ENCODE results near the gene WNT1. TPM values are rescaled to one million over a fixed set of nuclear protein-coding genes. Genes with fewer than 3 reads are reported as not detected.
A peak's percentile ranks its signal among the peaks of the same experiment; 100 is the strongest.

Gene WNT1
- total RNA-seq, 2 experiments from 2014 or later: not detected

DNA sequence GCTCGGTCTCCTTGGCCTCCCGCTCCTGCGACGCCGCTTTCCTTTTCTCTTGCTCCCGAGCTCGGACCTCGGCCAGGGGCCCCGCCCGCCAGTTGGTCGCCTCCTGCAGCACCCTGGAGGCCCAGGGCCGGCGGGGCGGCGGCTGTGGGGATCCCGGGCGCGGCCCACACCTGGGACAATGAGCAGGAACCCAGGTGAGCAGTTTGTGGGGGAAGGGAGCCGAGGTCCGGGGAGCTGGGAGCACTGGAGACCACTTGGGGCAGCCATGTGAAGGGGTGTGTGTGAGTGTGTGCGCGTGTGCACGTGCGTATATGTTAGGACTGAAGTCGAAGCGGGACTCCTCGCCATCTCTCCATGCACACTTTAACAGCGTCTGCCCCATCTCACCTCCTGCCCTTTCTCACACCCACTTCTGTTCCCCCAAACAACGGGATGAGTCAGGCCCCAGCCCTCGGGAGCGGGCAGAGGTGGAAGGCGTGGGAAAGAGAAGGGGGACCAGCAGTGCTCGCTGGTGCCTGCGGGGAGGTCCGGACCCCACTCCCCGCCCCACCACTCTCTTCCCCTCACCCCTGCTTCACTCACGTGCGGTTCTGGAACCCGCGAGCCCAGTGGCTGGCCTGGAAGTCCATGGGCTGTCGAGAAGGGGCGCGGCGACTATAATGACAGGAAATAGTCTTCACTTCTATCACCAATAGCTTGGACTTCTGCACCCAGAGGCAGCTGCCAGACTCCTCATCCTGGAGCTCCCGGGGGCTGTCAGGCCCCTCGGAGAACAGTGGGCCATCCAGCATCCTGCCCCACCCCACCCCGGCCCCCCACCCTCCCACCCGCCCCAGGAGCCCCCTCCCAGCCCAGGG is 20.6 kb downstream of the WNT1 start:
- peak; percentile 39 for DNase-seq
- no peak overlapping the region for H3K27ac Mint-ChIP-seq
- peaks cover 65% of the 10 kb centered on the region for H3K27me3 Mint-ChIP-seq
- peaks cover 27% of the 10 kb centered on the region for H3K36me3 Mint-ChIP-seq
- H3K9me3 Mint-ChIP-seq: no peaks in the 10 kb centered on the region
- H3K4me1 Mint-ChIP-seq: peaks cover 27% of the 10 kb centered on the region
- peak overlapping the region; percentile 65 for H3K4me3 Mint-ChIP-seq

GRCh38 chr12:48999371-49000131 is 21.4 kb downstream of the WNT1 start, which contains the start of gene DDN:
Gene DDN, minus strand, starts transcription at chr12:48999375. Its CDS starts 88 bp downstream, at chr12:48999287.
- Mint-ChIP-seq H3K27me3 (peaks cover 57% of the 10 kb centered on the region), H3K27ac (peak within 1 kb of the TSS; percentile 62), H3K9me3 (no peaks in the 10 kb centered on the region), H3K36me3 (peaks cover 31% of the 10 kb centered on the region), H3K4me3 (peak within 1 kb of the TSS; percentile 68), H3K4me1 (peaks cover 27% of the 10 kb centered on the region)
- DNase-seq: peak; percentile 67

GRCh38 chr12:49000346-49000745 is 22.2 kb downstream of the WNT1 start:
- no peak for DNase-seq
- Mint-ChIP-seq H3K9me3 (no peaks in the 10 kb centered on the region), H3K4me3 (no peak overlapping the region), H3K27me3 (peaks cover 49% of the 10 kb centered on the region), H3K36me3 (peaks cover 37% of the 10 kb centered on the region), H3K27ac (no peak overlapping the region), H3K4me1 (peaks cover 24% of the 10 kb centered on the region)

DNA sequence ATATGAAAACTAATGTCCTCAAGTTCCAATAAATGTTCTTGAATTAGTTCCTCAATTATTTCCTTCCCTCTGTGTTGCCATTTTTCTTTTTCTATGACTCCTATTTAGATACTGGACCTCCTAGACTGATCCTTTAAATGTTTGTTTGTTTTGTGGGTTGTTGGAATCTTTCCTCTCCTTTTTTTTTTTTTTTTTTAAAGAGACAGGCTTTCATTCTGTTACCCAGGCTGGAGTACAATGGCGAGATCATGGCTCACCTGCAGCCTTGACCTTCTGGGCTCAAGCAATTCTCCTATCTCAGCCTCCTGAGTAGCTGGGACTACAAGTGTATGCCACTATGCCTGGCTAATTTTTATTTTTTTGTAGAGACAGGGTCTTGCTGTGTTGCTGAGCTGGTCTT is 30.8 kb downstream of the WNT1 start:
- no peaks in the 10 kb centered on the region for H3K9me3 Mint-ChIP-seq
- peaks cover 48% of the 10 kb centered on the region for H3K36me3 Mint-ChIP-seq
- no peak overlapping the region for H3K4me3 Mint-ChIP-seq
- no peaks in the 10 kb centered on the region for H3K4me1 Mint-ChIP-seq
- no peak overlapping the region for H3K27ac Mint-ChIP-seq
- no peaks in the 10 kb centered on the region for H3K27me3 Mint-ChIP-seq
- DNase-seq: no peak

GRCh38 chr12:49010092-49010668 is 32.1 kb downstream of the WNT1 start:
- Mint-ChIP-seq H3K9me3 (no peaks in the 10 kb centered on the region), H3K4me3 (no peak overlapping the region), H3K27me3 (no peaks in the 10 kb centered on the region), H3K27ac (no peak overlapping the region), H3K36me3 (peaks cover 41% of the 10 kb centered on the region), H3K4me1 (peaks cover 6% of the 10 kb centered on the region)
- no peak for DNase-seq

DNA sequence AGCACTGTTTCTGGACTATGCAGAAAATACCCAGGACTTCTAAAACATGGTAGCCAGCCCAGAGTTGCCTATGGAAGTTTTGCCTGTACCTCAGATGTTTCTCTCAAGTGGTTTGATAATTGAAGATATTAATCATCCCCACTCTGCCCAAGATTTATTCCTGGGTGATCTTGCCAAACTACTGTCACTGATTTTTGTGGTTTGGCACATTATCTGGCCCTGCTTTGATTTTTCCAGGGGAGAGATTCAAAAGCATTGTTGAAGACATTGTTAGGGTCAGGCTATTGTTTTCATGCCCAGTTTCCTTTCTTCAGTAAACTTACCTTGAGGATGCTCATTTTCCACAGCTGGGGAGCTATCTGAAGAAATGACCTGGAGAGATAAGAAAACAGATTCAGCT is 34.6 kb downstream of the WNT1 start:
- no peak for DNase-seq
- Mint-ChIP-seq H3K27ac (no peak overlapping the region), H3K27me3 (no peaks in the 10 kb centered on the region), H3K9me3 (no peaks in the 10 kb centered on the region), H3K4me3 (no peak overlapping the region), H3K4me1 (peaks cover 26% of the 10 kb centered on the region), H3K36me3 (peaks cover 53% of the 10 kb centered on the region)

DNA sequence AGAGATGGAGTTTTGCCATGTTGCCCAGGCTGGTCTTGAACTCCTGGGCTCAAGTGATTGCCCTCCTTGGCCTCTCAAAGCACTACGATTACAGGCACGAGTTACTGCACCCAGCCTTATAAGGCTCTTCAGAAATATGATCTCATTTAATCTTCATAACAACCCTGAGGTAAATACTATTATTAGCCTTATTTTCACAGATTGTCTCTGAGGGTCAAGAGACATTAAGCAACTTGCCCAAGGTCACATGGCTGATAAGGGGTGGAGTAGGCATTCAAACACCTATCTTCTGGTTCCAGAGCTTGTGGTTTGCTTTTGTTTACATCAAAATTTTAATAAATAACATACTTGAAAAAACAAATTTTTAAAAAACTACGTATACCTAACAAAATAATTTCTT is 35.3 kb downstream of the WNT1 start:
- H3K27me3 Mint-ChIP-seq: no peaks in the 10 kb centered on the region
- H3K9me3 Mint-ChIP-seq: no peaks in the 10 kb centered on the region
- H3K4me1 Mint-ChIP-seq: peaks cover 28% of the 10 kb centered on the region
- no peak overlapping the region for H3K27ac Mint-ChIP-seq
- DNase-seq: no peak
- no peak overlapping the region for H3K4me3 Mint-ChIP-seq
- H3K36me3 Mint-ChIP-seq: peaks cover 54% of the 10 kb centered on the region

- Mint-ChIP-seq H3K27me3 (no peaks in the 10 kb centered on the region), H3K36me3 (peaks cover 55% of the 10 kb centered on the region), H3K27ac (no peak overlapping the region), H3K4me1 (peaks cover 35% of the 10 kb centered on the region), H3K9me3 (no peaks in the 10 kb centered on the region), H3K4me3 (no peak overlapping the region)
- DNase-seq: no peak
These were observed 36.4 kb downstream of the WNT1 start for GRCh38 chr12:49014547-49014946.

- Mint-ChIP-seq H3K36me3 (peaks cover 50% of the 10 kb centered on the region), H3K4me1 (peaks cover 39% of the 10 kb centered on the region), H3K27ac (no peak overlapping the region), H3K9me3 (no peaks in the 10 kb centered on the region), H3K4me3 (no peak overlapping the region), H3K27me3 (no peaks in the 10 kb centered on the region)
- no peak for DNase-seq
These were observed 37.1 kb downstream of the WNT1 start for GRCh38 chr12:49015196-49015595.

DNA sequence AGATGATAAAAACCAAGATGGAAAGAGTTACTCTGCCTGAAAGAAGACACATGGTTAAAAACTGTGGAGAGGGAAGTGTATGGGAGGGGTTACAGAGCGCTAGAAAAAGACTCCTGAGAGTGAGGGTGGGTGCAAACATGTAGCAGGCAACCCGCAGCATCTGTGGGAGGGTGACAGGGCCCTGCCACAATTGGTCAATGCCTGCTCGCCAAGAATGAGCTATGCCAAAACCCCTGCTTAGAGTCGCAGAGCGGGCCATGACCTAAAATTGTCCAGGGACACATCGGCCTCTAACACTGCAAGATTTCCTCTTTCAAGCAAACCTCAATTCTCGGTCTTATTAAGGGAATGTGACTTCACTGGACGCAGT is 39.8 kb downstream of the WNT1 start:
- peak overlapping the region; percentile 94 for H3K4me3 Mint-ChIP-seq
- peaks cover 38% of the 10 kb centered on the region for H3K36me3 Mint-ChIP-seq
- peaks cover 39% of the 10 kb centered on the region for H3K4me1 Mint-ChIP-seq
- peak; percentile 57 for DNase-seq
- no peaks in the 10 kb centered on the region for H3K9me3 Mint-ChIP-seq
- peak overlapping the region; percentile 96 for H3K27ac Mint-ChIP-seq
- H3K27me3 Mint-ChIP-seq: no peaks in the 10 kb centered on the region

DNA sequence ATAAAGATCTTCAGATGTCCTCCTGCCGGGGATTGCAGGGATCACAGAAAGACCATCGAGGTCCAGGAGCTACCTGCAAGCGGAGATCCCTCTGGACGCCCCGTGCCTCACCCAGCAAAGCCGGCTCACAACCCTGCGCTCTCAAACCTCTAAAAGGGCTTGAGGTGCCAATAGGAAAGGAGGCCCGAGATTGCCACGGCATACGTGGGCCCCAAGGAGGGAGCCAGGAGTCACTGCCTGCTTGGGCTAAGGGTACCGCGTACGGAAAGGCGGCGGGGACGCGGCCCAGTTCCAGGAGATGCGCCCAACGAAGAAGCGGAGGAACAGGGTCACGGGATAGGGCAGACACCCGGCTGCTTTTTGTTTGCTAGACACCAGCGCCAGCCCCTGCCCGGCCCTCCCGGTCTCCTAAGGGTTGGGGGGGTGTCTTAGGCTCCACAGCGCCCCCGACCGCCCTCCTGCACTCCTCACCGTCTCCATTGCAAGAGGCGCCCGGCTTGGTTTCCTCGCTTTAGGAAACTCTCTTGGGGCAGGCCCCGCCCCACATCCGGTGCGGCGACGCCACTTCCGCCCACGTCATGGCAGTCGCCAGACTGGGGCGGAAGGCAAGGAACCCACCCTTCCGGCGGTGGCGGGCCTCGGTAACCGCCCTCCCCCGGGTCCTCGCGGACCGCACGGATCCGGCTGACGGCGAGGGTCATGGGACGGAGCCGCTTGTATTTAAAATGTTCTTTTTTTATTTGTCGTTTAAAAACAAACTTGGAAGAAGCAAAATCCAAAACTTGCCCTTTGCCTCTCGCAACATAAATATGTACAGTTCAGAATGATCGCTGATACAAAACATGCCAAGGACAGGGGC is 40.4 kb downstream of the WNT1 start, which contains the start of gene PRKAG1:
Gene PRKAG1 (minus strand): TSS at position 516 of the 859 bp plus-strand sequence. CDS start 36 bp downstream, at position 480.
- peak within 1 kb of the TSS; percentile 94 for H3K4me3 Mint-ChIP-seq
- peaks cover 39% of the 10 kb centered on the region for H3K4me1 Mint-ChIP-seq
- H3K36me3 Mint-ChIP-seq: peaks cover 33% of the 10 kb centered on the region
- peak within 1 kb of the TSS; percentile 96 for H3K27ac Mint-ChIP-seq
- H3K27me3 Mint-ChIP-seq: no peaks in the 10 kb centered on the region
- peak; percentile 97 for DNase-seq
- H3K9me3 Mint-ChIP-seq: no peaks in the 10 kb centered on the region

DNA sequence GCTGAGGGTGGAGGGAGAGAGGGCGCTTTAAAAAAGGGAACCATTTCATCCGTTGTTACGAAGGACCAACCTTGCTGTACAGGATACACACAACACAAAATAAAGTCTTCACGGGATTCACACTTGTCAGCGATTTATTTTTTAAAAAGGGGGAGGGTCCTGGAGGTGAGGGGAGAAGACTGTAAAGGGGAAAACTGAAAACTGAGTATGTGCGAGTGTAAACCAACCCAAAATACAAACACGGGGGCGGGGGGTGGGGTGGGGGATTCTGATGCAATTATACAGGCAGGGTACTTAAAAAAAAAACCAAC is 41.0 kb downstream of the WNT1 start:
- H3K27ac Mint-ChIP-seq: peak overlapping the region; percentile 96
- H3K27me3 Mint-ChIP-seq: no peaks in the 10 kb centered on the region
- DNase-seq: no peak
- H3K36me3 Mint-ChIP-seq: peaks cover 33% of the 10 kb centered on the region
- H3K4me1 Mint-ChIP-seq: peaks cover 39% of the 10 kb centered on the region
- H3K4me3 Mint-ChIP-seq: peak overlapping the region; percentile 94
- H3K9me3 Mint-ChIP-seq: no peaks in the 10 kb centered on the region

GRCh38 chr12:49019443-49020324 is 41.6 kb downstream of the WNT1 start:
- peak overlapping the region; percentile 73 for H3K4me3 Mint-ChIP-seq
- H3K27ac Mint-ChIP-seq: peak overlapping the region; percentile 96
- no peaks in the 10 kb centered on the region for H3K9me3 Mint-ChIP-seq
- DNase-seq: peak; percentile 45
- H3K4me1 Mint-ChIP-seq: peaks cover 35% of the 10 kb centered on the region
- no peaks in the 10 kb centered on the region for H3K27me3 Mint-ChIP-seq
- H3K36me3 Mint-ChIP-seq: peaks cover 35% of the 10 kb centered on the region

- H3K4me3 Mint-ChIP-seq: no peak overlapping the region
- no peaks in the 10 kb centered on the region for H3K9me3 Mint-ChIP-seq
- peaks cover 31% of the 10 kb centered on the region for H3K4me1 Mint-ChIP-seq
- peaks cover 33% of the 10 kb centered on the region for H3K36me3 Mint-ChIP-seq
- no peak overlapping the region for H3K27ac Mint-ChIP-seq
- H3K27me3 Mint-ChIP-seq: no peaks in the 10 kb centered on the region
- DNase-seq: no peak
These were observed 42.3 kb downstream of the WNT1 start for GRCh38 chr12:49020441-49020840.

All from activated naive CD8-positive, alpha-beta T cell treated with anti-CD3 and anti-CD28 coated beads for 36 hours (primary cell).